Neural crest cell (in vitro differentiated cells): ENCODE results near the gene ACIN1. TPM values are rescaled to one million over a fixed set of nuclear protein-coding genes. Genes with fewer than 3 reads are reported as not detected.

Experiments
- DNase-seq: peaks from one replicate; pipeline ENCODE4 v3.0.0; 2021; ENCODE audit warnings: low read depth, mixed read lengths, low spot score
- H3K27ac Mint-ChIP-seq: one replicate; pipeline ENCODE4 v1.8.0; 2021; ENCODE audit warnings: mild to moderate bottlenecking, mixed read lengths; ENCODE audit not compliant: unreplicated experiment
- H3K27me3 Mint-ChIP-seq: 2 replicates; pipeline ENCODE4 v1.8.0; 2021; ENCODE audit warnings: low read depth, mild to moderate bottlenecking, mixed read lengths
- H3K36me3 Mint-ChIP-seq: 2 replicates; pipeline ENCODE4 v1.8.0; 2021; ENCODE audit warnings: low read depth, mild to moderate bottlenecking, mixed read lengths
- H3K4me1 Mint-ChIP-seq: 2 replicates; pipeline ENCODE4 v1.8.0; 2021; ENCODE audit warnings: mixed read lengths
- H3K4me3 Mint-ChIP-seq: one replicate; pipeline ENCODE4 v1.8.0; 2021; ENCODE audit warnings: mild to moderate bottlenecking, mixed read lengths
- H3K9me3 Mint-ChIP-seq: 2 replicates; pipeline ENCODE4 v1.8.0; 2021; ENCODE audit warnings: mixed read lengths
- CTCF ChIP-seq: fragments of 200-600 bp; sonication (generic); conservative IDR thresholded peaks from 2 replicates; pipeline ENCODE4 v1.5.0; 2021; ENCODE audit warnings: antibody characterized with exemption, mild to moderate bottlenecking
- total RNA-seq: library from RNA; stranded (reverse); gene quantifications from 2 replicates; pipeline ENCODE4 v1.2.1, GENCODE V29; 2021

ACIN1 gene
- total RNA-seq, 1 donor from 2014 or later, result 352 TPM

GRCh38 chr14:23079716-23080115 is 15.2 kb downstream of the ACIN1 start:
- Mint-ChIP-seq H3K27me3 (no peaks in the 10 kb centered on the region), H3K9me3 (no peaks in the 10 kb centered on the region), H3K4me3 (no peak overlapping the region), H3K27ac (no peak overlapping the region), H3K4me1 (no peaks in the 10 kb centered on the region), H3K36me3 (peaks cover 11% of the 10 kb centered on the region)
- no peak for DNase-seq
- TF ChIP-seq CTCF, result no peak

- no peak overlapping the region for H3K4me3 Mint-ChIP-seq
- no peak overlapping the region for H3K27ac Mint-ChIP-seq
- H3K4me1 Mint-ChIP-seq, result no peaks in the 10 kb centered on the region
- H3K9me3 Mint-ChIP-seq, result no peaks in the 10 kb centered on the region
- DNase-seq, result no peak
- peaks cover 11% of the 10 kb centered on the region for H3K36me3 Mint-ChIP-seq
- TF ChIP-seq CTCF, result no peak
- no peaks in the 10 kb centered on the region for H3K27me3 Mint-ChIP-seq
Measured at GRCh38 chr14:23078692-23079116, 16.2 kb downstream of the ACIN1 start.

GRCh38 chr14:23077962-23078361 is 17.0 kb downstream of the ACIN1 start:
- no peak overlapping the region for H3K4me3 Mint-ChIP-seq
- DNase-seq, result no peak
- H3K4me1 Mint-ChIP-seq, result no peaks in the 10 kb centered on the region
- peaks cover 11% of the 10 kb centered on the region for H3K36me3 Mint-ChIP-seq
- no peaks in the 10 kb centered on the region for H3K9me3 Mint-ChIP-seq
- no peak overlapping the region for H3K27ac Mint-ChIP-seq
- H3K27me3 Mint-ChIP-seq, result no peaks in the 10 kb centered on the region
- no peak for TF ChIP-seq CTCF

- DNase-seq, result no peak
- Mint-ChIP-seq H3K9me3 (no peaks in the 10 kb centered on the region), H3K4me3 (no peak overlapping the region), H3K4me1 (peaks cover 10% of the 10 kb centered on the region), H3K27me3 (no peaks in the 10 kb centered on the region), H3K27ac (no peak overlapping the region), H3K36me3 (peaks cover 11% of the 10 kb centered on the region)
- TF ChIP-seq CTCF, result peak; percentile 77
Measured at GRCh38 chr14:23076785-23077408, 18.0 kb downstream of the ACIN1 start.

GRCh38 chr14:23074906-23075305 is 20.0 kb downstream of the ACIN1 start:
- H3K36me3 Mint-ChIP-seq, result peaks cover 13% of the 10 kb centered on the region
- no peak for TF ChIP-seq CTCF
- no peak overlapping the region for H3K4me3 Mint-ChIP-seq
- H3K27ac Mint-ChIP-seq, result no peak overlapping the region
- no peaks in the 10 kb centered on the region for H3K9me3 Mint-ChIP-seq
- DNase-seq, result no peak
- no peaks in the 10 kb centered on the region for H3K27me3 Mint-ChIP-seq
- peaks cover 25% of the 10 kb centered on the region for H3K4me1 Mint-ChIP-seq
